Cardiac fibroblast (primary cell): ENCODE results near the gene CYP27A1.

ENCODE experiments used
- DNase-seq, 2 donors: peaks; one replicate each; pipeline versions ENCODE4 v3.0.0 to v3.0.0-alpha.2; 2010; ENCODE audit warnings: low read depth in 2 of 2
- H3K4me3 ChIP-seq, 2 donors: replicated peaks in 1 of 2; 1 replicate in 1 of 2; 2 replicates in 1 of 2; pipeline ENCODE4 v1.5.1; 2011; ENCODE audit warnings: low read depth in 2 of 2, low read length in 2 of 2, mild to moderate bottlenecking in 2 of 2, moderate library complexity in 1 of 2
- TF ChIP-seq, protein P1 (sequence below): IDR thresholded peaks from one replicate; pipeline ENCODE4 v1.5.1; 2011; ENCODE audit warnings: low read depth, mild to moderate bottlenecking, low read length, inconsistent platforms

Gene CYP27A1

DNA sequence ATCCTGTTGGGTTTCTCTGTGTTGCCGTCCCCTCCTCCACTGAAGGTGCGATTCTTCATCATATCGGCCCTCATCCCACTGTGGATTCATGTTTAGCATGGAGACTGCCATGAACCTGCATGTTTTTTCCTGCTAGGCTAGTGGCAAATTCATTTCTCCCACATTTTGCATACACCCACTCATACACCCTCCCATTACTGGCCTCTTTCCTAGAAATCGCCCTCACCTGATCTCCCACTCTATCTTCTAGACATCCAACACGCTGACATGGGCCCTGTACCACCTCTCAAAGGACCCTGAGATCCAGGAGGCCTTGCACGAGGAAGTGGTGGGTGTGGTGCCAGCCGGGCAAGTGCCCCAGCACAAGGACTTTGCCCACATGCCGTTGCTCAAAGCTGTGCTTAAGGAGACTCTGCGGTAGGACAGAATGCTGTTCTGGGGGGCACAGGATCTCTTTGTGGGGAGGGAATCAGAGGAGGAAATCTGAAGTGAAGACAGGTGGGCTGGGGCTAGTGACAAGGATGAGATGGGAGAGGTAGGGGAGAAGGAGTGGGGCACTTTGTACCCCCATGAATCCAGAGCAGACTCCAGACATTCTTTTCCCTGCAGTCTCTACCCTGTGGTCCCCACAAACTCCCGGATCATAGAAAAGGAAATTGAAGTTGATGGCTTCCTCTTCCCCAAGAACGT, 32.0 kb downstream of the CYP27A1 start:
- no peak overlapping the region for H3K4me3 ChIP-seq
- no peak for DNase-seq
- TF ChIP-seq, protein P1, sequence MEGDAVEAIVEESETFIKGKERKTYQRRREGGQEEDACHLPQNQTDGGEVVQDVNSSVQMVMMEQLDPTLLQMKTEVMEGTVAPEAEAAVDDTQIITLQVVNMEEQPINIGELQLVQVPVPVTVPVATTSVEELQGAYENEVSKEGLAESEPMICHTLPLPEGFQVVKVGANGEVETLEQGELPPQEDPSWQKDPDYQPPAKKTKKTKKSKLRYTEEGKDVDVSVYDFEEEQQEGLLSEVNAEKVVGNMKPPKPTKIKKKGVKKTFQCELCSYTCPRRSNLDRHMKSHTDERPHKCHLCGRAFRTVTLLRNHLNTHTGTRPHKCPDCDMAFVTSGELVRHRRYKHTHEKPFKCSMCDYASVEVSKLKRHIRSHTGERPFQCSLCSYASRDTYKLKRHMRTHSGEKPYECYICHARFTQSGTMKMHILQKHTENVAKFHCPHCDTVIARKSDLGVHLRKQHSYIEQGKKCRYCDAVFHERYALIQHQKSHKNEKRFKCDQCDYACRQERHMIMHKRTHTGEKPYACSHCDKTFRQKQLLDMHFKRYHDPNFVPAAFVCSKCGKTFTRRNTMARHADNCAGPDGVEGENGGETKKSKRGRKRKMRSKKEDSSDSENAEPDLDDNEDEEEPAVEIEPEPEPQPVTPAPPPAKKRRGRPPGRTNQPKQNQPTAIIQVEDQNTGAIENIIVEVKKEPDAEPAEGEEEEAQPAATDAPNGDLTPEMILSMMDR = no peak

DNA sequence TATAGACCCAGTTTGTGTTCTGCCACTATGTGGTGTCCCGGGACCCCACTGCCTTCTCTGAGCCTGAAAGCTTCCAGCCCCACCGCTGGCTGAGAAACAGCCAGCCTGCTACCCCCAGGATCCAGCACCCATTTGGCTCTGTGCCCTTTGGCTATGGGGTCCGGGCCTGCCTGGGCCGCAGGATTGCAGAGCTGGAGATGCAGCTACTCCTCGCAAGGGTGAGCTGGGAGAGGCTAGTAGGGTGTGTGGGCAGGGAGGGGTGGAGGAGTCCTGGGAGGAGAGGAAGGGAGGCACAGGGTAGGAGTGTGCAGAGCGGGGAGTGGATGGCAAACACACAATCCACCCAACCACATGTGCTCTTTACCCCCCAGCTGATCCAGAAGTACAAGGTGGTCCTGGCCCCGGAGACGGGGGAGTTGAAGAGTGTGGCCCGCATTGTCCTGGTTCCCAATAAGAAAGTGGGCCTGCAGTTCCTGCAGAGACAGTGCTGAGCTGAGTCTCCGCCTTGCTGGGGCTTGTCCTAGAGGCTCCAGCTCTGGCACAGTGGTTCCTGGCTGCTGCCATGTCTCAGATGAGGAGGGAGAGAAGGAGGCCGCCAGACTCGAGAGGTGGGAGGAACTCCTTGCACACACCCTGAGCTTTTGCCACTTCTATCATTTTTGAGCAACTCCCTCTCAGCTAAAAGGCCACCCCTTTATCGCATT, 32.7 kb downstream of the CYP27A1 start:
- H3K4me3 ChIP-seq = no peak overlapping the region
- TF ChIP-seq, protein P1 = no peak
- no peak for DNase-seq

DNA sequence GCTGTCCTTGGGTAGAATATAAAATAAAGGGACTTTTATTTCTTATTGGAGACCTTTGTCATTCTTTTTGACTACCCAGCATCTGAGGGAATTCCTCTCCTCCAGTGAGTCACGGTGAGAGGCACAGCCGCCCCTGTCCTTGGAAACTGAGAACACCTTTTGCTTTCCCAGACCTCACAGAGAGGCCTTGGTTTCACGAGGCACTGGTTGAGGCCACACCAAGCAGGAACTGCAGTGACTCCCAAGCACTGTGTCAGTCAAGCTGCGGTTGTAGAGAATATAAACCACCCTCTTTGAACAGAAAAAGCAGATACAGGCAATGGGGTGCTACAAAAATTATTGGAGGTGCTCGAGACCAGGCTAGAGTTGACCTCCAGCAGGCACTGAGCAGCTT, 33.3 kb downstream of the CYP27A1 start:
- no peak for DNase-seq

DNA sequence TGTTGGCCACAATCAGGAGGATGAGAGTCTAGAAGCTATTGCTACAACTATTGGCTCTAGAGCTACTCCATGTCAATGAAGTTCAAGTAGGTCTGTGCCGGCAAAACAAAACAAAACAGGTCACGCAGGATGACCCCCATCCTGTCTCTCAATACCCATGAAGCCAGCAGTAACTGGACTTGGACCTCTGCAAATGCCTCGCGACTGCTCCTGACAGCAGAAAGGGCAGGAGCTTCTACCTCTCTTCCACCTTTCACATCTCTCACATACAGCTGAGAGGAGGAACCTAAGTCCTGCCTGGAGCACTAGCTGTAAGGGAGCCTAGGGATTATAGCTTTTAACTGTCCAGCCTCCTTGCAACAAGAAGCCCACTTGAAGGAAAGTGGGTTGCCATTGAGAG, 33.7 kb downstream of the CYP27A1 start:
- DNase-seq = no peak
- no peak overlapping the region for H3K4me3 ChIP-seq
- TF ChIP-seq, protein P1 = no peak

More for the DNA sequence above, 33.3 kb downstream of the CYP27A1 start:
- H3K4me3 ChIP-seq = no peak overlapping the region
- TF ChIP-seq, protein P1 = no peak

DNA sequence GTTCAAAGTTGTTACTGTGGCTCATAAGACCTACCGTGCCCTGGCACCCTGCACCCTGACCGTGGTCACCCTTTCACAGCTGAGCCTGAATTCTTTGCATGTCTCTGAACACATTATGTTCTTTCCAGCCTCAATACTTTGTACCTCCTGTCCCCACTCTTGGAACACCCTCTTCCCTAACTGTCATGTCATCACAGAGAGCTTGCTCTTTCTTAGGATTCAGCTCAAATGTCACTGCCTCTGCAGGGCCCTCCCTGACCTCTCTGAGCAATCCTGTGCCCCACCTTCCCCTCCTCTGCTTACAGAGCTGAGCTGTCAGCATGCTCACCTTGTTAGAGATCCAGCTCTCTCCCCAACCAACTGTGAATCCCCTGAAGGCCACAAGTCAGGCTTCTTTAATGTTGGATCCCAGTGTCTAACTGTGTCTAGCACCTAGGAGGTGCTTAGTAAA, 34.6 kb downstream of the CYP27A1 start:
- TF ChIP-seq, protein P1 = no peak
- H3K4me3 ChIP-seq = no peak overlapping the region
- no peak for DNase-seq

DNA sequence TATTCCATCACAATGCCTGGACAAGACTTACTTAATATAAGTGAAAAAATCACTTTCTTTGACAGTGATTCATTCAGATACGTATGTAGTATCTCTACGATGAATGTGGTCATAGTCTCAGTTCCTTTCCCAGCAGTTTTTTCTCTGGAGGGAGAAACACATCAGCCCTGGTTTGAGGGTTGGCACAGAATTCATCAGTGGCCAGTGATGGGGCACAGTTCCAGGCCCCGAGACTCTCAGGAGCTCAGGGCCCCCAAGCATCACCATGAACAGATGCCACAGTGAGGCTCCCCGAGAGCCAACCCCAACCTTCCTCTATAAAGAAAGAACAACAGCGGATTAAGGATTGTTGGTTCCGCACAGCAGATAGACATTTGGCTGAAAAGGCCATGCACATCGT, 37.1 kb downstream of the CYP27A1 start:
- no peak overlapping the region for H3K4me3 ChIP-seq
- no peak for DNase-seq
- TF ChIP-seq, protein P1 = no peak
